Measurements from ENCODE around the gene KDM4D.

GRCh38 chr11:94956963-94957362, 16.5 kb upstream of the KDM4D start:
- TF ChIP-seq CTCF (IDR thresholded peaks at IDR 0.05) (no peak), EP300 (IDR thresholded peaks at IDR 0.05) (no peak)

Data from ovary (tissue), 3 donors.